Stimulated activated naive CD4-positive, alpha-beta T cell treated with Interleukin-2 at 50 U/mL for 16 hours (primary cell): ENCODE data around the gene ATRNL1.

ENCODE experiments used
- DNase-seq: peaks from one replicate; lab custom pipeline; 2025; lab: John Stamatoyannopoulos, UW

The ATRNL1 gene

DNA sequence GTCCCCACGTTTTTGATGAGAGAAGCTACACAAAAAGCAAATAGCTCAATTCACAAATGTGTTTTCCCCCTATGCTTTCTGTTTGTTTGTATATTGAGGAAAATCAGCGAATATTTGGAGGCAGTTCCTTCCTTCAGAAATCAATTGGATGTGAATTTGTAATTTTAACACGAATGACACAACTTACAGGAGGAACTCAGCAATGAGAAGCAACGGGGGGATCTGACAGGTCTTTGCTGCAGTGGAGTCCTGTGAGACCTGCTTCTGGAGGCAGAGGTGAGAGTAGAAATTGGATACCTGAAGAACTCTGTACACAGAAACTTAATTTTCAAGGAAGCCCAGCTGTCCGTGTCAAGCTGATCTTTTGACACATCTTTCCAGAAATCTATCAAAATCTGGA lies 809.4 kb downstream of the ATRNL1 start:
- no peak for DNase-seq

DNA sequence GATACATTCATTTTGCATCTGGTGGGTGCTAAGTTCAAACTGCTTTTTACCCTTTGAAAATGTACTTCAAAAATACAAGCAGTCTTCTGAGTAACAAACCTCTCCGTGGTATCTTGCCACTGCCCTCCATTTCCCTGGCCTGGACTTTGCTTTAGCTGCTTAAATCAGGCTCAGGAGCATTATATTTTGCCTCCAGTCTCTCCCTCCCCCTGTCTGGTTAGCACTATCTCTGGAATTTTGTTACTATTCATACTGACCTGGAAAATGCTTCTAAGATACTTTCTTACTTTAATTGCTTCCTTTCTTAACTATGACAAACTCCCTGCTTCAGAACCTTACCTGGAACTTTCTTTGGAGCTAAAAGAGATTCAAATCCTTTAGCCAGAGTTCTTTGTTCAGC lies 810.0 kb downstream of the ATRNL1 start:
- DNase-seq = no peak

GRCh38 chr10:115903845-115904244 lies 810.7 kb downstream of the ATRNL1 start:
- no peak for DNase-seq

GRCh38 chr10:115909037-115909436 lies 815.9 kb downstream of the ATRNL1 start:
- no peak for DNase-seq

DNA sequence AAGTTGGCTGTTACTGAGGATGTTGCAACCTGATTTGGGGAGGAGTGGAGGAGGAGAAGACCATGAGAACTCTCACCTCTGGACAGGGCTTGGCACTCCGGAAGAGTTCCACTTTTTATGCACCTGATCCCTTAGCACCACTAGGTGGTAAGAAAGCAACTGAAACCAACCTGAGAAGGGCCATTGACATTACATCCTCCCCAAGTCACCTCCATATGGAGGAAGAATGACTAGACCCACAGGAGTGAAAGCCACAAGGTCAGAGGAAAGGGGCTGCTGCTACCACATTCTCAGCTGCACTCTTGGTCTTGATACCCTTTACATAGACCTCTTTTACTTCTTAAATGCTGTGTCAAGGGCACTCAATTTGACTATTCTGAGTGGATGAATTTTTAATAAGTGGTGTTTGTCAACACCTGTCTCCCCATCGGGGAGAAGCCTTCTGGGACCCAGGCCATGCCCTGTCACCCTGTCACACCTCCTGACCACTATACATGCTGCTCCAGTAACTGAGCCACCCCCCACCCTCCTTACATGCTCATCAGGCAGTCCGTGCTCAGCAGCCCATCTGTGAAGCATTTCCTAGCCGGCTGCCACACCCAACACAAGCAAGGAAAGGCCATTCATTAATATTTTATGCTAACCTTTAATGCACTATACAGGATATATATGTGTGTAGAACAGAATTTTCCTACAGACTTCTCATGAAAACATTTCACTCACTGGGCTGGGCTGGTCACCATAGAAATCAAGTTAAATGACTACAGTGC lies 817.0 kb downstream of the ATRNL1 start:
- DNase-seq = no peak

- DNase-seq = no peak
Observed at GRCh38 chr10:115914475-115914874, 821.3 kb downstream of the ATRNL1 start.

DNA sequence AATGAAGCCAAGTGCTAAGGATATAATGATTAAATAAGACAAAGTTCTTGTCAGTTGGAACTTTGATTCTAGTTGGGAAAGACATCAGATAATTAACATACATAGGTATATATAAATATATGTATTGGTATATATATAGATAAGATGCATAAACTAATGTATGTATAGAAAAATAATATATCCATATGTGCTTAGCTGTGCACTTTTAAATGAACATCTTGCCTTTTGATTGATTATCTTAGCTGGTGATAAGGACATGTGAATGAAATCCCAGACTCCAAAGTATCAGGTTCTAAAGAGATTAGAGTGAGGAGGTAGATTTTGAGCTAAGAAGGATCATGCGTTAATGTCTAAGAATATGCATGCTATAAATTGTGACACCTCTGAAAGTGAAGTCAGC lies 822.3 kb downstream of the ATRNL1 start:
- DNase-seq = no peak

DNA sequence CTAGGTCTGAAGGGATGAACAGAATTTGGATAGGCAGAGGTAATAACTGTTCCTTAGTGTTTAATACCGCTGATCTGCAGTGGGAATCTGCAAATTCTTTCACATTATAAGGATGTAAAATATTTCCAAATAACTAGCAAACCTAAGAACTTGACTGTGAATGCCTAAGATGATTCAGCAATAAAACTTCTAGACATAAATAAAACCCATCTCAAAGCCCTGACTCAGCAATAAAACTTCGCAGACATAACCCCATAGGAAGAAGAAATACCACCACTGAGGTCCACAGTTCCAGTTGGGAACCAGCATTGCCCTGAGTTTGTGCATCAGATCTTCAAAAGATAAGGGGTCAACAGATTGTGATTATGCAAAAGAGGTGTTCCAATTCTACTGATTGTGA lies 825.6 kb downstream of the ATRNL1 start:
- no peak for DNase-seq

DNA sequence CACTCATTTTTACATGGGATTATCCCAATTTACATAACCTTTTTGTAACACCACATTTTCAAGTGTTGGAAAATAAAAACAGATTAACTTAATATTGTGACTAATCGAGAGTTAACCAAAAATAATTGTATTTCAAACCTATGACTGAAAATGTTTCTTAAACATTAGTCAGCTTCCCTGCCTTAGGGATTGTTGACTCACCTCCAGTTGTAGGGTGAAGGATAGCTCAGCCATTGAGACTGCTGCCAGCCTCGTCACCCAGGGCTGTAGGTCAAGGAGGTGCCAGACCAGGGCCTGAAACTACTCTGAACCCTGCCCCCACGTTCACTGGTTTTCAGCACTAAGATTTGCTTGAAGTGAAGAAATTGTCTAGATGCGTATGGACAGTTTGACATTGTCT lies 828.6 kb downstream of the ATRNL1 start:
- no peak for DNase-seq

- no peak for DNase-seq
Observed at GRCh38 chr10:115931309-115931708, 838.1 kb downstream of the ATRNL1 start.

DNA sequence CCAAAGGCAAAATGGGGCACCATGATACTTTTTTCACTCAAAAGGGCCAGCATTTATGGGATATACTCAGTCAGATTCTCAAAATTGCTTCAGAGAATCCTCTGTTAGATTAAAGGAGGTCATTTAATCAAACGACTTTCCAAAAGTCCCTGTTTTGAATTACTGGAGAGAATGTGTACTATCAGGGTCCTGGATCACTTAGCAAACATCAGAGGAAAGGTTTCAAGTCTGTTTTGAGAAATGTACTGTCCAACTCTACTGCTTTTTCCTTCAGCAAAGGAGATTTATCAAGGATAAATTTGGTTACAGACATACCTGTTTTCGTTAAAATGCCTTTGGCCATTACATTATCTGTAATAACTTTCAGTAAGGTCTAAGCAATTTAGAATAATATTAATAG lies 838.9 kb downstream of the ATRNL1 start:
- no peak for DNase-seq

DNA sequence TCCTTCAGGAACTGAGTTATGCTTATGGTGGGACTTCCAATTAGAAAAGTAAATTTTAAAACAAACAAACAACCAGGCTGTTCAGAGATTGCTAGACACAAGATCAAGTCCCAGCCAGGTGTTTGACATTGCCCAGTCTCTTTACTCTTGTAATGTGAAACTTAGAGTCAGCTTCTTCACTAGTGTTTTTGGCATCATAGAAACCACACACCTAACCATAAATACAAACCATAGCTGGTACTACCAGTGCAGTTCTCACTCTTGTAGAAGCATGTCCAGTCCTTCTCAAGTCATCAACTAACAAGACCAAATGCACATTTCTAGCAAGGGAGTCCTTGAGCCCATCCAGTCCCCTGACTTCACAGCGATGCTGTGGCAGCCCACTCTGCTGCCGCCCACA lies 839.9 kb downstream of the ATRNL1 start:
- no peak for DNase-seq

GRCh38 chr10:115935731-115936130 lies 842.6 kb downstream of the ATRNL1 start:
- DNase-seq = no peak

- no peak for DNase-seq
Observed at GRCh38 chr10:115936926-115937767, 844.0 kb downstream of the ATRNL1 start.

- DNase-seq = no peak
Observed at GRCh38 chr10:115937768-115938056, 844.5 kb downstream of the ATRNL1 start.

DNA sequence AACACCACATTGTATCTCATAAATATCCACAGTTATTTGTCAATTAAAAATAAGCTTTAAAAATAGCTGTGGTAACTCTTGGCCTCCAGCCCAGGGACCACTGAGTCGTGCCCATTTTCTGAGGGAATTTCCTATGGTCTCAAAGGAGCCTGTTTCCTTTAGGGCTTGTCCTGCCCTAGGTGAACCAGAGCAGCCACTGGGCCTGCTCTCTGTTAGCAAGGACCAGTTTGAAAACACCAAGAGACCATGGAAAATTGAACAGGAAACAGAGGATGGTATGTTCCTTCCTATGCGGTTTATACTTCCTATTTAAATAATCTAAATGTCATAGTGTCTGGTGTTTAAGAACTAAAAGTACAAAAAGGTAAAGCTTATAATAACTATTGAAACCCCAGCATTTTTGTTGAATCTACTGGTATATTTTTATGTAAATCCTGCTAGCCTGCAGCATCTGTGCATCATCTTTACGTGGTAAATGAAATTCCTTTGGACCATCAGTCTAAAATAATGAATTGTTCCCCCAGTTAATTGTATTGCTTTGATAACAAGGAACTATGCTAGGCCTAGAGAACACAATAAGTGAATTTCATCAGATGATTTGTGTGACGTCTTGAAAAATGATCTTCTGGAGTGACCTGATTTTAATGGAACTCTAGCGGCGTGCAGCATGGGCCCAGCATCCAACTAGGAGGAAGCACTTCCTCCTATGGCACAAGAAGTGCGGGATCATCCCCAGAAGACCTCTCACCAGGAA lies 846.1 kb downstream of the ATRNL1 start:
- DNase-seq = no peak

DNA sequence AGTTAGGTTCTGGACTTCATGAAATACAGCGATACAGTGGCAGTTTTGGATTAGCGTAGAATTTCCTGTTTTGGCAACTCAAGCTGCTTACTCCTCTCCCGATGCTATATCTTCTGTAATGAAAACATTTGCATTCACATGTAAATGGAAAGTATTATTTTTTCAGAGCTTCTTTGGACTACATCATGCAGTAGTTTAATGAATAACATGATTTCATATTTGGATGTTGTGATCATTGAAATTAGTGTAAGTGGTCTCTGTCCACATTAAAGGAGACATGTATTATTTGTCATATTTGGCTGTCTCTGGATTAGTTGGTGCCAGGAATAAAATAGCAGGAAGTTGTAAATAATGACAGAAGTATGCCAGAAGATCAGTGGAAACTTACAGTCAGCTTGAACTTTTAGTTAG lies 848.2 kb downstream of the ATRNL1 start:
- no peak for DNase-seq

- DNase-seq = no peak
Observed at GRCh38 chr10:115942101-115942500, 848.9 kb downstream of the ATRNL1 start.

DNA sequence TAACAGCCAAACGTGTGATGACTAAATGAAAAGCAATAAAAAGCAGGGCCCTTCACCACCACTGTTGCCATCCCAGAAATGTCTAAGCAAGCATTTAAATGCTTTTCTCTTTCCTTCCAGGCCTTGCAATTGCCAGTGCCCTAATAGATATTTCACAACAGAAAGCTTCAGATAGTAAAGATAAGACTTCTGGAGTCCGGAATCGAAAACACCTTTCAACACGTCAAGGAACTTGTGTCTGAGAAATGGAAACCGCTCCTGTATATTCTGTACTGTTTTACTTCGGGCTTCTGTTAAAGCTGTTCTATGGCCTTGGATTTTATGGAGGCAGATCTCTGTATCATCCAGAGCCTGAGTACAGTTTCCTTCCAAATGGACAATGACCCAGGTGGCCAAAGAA lies 851.4 kb downstream of the ATRNL1 start:
- DNase-seq = no peak

DNA sequence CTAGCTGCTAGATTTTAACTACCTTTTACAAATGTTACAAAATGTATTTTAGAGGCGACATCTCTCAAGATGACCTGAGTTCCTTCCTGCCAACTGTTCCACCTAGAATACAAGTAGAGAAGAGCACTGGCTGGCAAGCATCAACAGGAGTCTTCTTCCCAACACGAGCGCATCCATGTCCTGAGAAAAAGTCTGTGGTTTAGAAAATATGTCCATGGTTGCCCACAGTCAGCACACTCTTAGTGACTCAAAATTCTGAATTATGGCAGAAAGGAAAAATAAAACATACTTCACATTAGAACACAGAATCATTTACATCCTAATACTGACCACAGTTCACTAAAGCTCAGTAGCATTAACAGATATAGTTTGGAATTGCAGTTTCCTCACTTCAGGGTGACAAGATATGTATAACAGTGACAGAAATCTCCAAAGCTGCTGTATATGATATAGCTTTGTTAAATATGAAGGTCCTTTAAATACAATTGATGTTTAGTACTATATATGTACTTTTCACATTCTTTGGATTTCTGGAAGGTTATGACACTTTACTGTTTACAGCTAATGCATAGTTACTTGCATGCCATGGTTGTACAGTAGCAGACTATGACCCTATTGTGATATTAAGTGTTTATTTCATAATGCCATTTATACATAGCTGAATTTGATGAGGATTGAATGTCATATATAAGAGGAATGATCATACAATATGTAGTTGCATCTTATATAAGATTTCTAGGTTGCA lies 852.7 kb downstream of the ATRNL1 start:
- no peak for DNase-seq

DNA sequence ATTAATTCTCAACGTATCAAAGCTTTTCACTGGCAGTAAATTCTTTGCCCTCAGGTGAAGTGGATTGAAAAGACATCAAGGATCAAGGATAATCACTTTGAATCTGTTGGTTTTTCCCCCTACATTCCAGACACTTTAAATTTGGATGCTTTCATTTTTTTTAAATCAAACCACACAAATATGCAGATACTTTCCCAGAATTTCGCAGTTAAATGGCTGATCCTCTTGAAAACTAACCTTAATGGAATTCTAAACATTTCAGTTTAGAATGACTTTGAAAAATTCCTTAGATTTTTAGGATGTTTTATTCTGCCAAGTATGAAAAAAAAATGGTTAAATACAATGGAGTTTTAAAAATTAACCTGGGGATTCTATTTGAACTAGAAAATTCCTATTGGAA lies 853.9 kb downstream of the ATRNL1 start:
- DNase-seq = no peak

DNA sequence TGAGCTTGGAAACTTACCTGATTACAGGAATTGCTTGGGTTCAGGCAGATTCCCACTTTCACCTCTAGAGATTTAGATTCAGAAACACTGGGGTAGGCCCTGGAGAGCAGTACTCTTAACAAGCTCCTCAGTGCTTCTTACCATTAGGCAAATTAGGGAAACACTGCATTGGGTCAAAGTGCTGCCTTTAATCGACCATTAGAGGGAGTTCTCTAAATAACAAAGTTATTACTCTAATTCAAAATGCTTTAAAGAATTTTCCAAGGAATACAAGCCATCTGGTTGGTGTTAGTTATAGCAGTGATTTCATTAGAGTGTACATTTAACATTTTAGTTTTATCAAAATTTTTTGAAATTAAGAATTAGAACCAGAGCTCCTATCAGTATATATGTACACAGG lies 855.3 kb downstream of the ATRNL1 start:
- DNase-seq = no peak
